ENCODE results near the gene MMP17.

DNA sequence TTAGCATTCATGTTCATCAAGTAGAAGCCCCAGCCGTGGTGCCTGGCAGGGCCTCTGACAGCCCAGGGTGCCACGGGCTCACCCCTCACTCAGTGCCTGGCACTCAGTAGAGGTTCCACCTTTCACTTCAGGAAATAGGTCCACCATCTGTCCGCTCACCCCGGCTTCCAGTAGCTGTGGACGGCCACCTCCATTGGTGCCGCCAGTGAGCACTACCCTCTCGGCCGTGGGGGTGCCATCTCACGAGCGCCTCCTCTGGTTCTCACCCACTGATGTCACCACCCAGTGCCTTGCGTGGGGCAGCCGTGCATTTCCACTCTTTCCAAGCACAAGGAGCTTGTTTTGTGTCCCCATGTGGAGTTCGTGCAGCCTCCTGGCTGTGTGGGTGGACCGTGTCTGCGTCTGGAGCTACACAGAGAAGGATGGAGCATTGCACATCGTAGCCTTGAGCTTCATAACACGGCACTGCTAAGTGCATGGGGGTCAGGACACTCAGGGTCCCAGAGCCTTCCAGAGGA lies 41.0 kb upstream of the MMP17 start:
- TF ChIP-seq, protein P1, sequence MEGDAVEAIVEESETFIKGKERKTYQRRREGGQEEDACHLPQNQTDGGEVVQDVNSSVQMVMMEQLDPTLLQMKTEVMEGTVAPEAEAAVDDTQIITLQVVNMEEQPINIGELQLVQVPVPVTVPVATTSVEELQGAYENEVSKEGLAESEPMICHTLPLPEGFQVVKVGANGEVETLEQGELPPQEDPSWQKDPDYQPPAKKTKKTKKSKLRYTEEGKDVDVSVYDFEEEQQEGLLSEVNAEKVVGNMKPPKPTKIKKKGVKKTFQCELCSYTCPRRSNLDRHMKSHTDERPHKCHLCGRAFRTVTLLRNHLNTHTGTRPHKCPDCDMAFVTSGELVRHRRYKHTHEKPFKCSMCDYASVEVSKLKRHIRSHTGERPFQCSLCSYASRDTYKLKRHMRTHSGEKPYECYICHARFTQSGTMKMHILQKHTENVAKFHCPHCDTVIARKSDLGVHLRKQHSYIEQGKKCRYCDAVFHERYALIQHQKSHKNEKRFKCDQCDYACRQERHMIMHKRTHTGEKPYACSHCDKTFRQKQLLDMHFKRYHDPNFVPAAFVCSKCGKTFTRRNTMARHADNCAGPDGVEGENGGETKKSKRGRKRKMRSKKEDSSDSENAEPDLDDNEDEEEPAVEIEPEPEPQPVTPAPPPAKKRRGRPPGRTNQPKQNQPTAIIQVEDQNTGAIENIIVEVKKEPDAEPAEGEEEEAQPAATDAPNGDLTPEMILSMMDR (IDR thresholded peaks at IDR 0.05), result no peak
- TF ChIP-seq POLR2A (IDR thresholded peaks at IDR 0.05), result no peak

Measured in vagina (tissue), 2 donors.